VCaP (cell line): Measurements from ENCODE around the gene F9.
A peak's percentile ranks its signal among the peaks of the same experiment; 100 is the strongest.

ENCODE experiments used
- H3K27ac ChIP-seq: fragments of 450-650 bp; 2 replicates; pipeline ENCODE4 v1.5.1; 2017
- TF ChIP-seq, protein P1 (sequence below): fragments of 450-650 bp; conservative IDR thresholded peaks from 2 replicates; pipeline ENCODE4 v1.5.1; 2017; ENCODE audit warnings: mild to moderate bottlenecking, moderate library complexity

The F9 gene

GRCh38 chrX:139532834-139533233 is 2.3 kb downstream of the F9 start:
- TF ChIP-seq, protein P1, sequence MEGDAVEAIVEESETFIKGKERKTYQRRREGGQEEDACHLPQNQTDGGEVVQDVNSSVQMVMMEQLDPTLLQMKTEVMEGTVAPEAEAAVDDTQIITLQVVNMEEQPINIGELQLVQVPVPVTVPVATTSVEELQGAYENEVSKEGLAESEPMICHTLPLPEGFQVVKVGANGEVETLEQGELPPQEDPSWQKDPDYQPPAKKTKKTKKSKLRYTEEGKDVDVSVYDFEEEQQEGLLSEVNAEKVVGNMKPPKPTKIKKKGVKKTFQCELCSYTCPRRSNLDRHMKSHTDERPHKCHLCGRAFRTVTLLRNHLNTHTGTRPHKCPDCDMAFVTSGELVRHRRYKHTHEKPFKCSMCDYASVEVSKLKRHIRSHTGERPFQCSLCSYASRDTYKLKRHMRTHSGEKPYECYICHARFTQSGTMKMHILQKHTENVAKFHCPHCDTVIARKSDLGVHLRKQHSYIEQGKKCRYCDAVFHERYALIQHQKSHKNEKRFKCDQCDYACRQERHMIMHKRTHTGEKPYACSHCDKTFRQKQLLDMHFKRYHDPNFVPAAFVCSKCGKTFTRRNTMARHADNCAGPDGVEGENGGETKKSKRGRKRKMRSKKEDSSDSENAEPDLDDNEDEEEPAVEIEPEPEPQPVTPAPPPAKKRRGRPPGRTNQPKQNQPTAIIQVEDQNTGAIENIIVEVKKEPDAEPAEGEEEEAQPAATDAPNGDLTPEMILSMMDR: no peak
- no peak overlapping the region for H3K27ac ChIP-seq

- H3K27ac ChIP-seq: no peak overlapping the region
- TF ChIP-seq, protein P1: no peak
These were observed 2.9 kb downstream of the F9 start for GRCh38 chrX:139533444-139533843.

DNA sequence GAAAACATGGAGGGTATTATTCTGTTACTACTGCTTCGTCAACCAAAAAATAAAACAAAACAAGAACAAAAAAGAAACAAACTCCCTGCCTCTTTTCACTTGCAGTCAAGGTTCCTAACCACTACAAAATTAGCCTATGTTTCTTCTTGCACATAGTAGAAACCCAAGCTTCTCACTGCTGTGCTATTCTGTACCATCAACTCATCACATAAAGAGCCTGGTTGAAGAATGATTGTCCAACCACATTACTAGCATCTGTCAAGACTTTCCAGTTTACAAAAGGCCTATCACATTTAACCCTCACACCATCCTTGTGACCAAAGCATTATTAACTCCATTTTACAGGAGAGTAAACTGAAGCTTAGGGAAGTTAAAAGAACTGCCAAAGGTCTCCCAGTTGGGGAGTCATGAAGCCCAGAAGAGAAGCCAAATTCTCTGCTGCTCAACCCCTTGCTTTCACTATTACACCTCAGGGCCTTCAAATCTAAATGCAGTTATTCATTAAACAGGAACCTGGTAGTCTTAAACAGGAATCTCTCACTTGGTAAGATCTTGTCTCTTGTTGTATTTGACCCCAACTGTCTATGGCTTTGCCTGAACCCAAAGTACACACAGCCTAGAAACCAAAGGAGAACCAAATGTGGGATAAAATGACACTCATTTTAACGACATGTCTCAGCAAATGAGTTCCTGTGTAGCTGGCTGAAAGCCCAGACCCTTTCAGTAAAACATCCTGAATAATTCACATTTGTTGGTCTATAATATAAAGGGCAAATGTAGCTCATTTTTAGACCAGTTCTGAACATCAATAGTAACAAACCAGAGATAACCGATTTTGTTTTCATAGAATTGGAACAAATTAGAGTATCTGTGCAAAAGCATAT is 8.6 kb downstream of the F9 start:
- TF ChIP-seq, protein P1: no peak
- H3K27ac ChIP-seq: no peak overlapping the region

DNA sequence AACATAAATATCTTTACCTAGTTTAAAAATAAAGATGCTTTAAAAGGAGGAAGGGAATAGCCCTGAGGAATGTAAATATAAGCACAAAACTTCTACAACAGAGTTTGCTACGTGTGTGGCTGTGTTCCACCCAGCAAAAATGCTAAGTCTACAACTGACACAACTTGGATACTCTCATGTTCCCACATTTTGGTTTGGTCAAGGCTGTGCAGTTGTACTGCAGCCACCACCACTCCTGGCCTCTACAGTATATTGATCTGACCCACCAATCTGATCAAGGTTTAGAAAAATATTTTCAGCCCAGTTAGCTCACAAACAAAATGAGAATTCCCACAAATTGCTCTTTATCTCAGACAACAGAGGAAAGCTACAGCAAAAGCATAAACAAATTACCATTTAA is 12.1 kb downstream of the F9 start:
- TF ChIP-seq, protein P1: no peak
- peak overlapping the region; percentile 86 for H3K27ac ChIP-seq

GRCh38 chrX:139543920-139544319 is 13.4 kb downstream of the F9 start:
- TF ChIP-seq, protein P1: no peak
- peak overlapping the region; percentile 86 for H3K27ac ChIP-seq

DNA sequence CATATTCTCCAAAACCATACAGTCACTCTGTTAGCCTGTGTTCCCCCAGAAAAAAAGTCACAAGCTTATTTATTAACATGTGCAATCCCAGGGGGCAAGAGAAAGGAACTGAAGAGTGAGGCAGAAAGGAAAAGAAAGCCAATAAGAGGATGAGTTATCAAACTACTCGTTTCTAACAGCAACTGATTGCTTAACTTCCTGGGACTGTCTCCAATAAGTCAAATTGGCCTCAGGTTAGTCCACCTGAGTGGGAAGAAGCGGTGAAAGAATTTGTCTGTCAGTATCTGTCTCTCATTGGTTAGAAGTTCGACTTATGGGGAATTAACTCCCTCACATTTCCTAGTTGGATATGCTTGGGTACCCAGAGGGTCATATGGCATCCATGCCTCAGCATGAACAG is 14.1 kb downstream of the F9 start:
- peak overlapping the region; percentile 86 for H3K27ac ChIP-seq
- TF ChIP-seq, protein P1: no peak

DNA sequence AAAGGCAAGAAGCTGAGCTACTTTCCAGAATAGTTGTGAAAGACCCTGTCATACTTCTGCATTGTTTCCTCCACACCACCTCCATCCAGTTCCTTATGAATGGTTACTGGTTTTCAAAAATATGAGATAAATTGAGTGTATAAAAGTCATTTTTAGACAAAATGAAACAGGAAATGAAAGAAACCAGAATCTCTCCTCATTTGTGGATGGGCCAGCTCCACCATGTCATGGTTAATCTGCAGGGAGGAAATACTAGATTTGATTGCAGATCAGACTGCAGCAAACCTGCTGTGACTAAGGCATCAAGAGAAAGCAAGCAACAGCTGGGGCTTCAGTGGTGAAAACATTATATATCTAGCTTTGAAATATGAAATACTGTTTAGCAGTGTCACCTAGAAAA is 23.8 kb downstream of the F9 start:
- H3K27ac ChIP-seq: no peak overlapping the region
- TF ChIP-seq, protein P1: no peak
